HCT116 (cell line): ENCODE data around the gene SLC6A7. TPM values are rescaled to one million over a fixed set of nuclear protein-coding genes. Genes with fewer than 3 reads are reported as not detected.

Source experiments
- ATAC-seq: fragments of 200-7000 bp; cut with Tn5 transposase; 2 replicates; pipeline ENCODE4 v1.9.1; 2020; ENCODE audit warnings: mild to moderate bottlenecking, moderate library complexity
- BruUV-seq: library from RNA; stranded (reverse); fragments of 400-500 nt; replicated peaks from 2 replicates; lab custom pipeline; 2021; lab: Mats Ljungman, UMichigan
- CTCF ChIA-PET: fragments of 300-600 bp; sonication (Branson Sonifier 250); formaldehyde crosslinking; loops from one replicate; lab custom pipeline; 2021; ENCODE audit warnings: antibody characterized with exemption; lab: Charles Lee
- POLR2A ChIA-PET: fragments of 300-600, 350-600 bp; sonication (Branson Sonifier 250); formaldehyde crosslinking; loops from one replicate; lab custom pipeline; 2021; ENCODE audit warnings: antibody characterized with exemption; lab: Charles Lee
- RAD21 ChIA-PET, 2 experiments: fragments of 300-600 bp; sonication (Branson Sonifier 250); formaldehyde crosslinking; loops; one replicate each; lab custom pipeline; 2023; ENCODE audit warnings: low total read pairs in 2 of 2; ENCODE audit not compliant: uncharacterized antibody in 2 of 2, unreplicated experiment in 2 of 2, low non-redundant PET in 1 of 2; lab: Charles Lee
- DNase-seq: peaks from one replicate; pipeline ENCODE4 v3.0.0-alpha.2; 2010; ENCODE audit warnings: low read depth, low spot score
- H2AFZ ChIP-seq: fragments of 200-600 bp; shearing (Covaris generic), sonication (generic); 2 replicates; pipeline ENCODE4 v1.6.1; 2017; ENCODE audit warnings: low read depth, mixed run types, mixed read lengths, antibody characterized with exemption, low read length; ENCODE audit not compliant: poor library complexity, severe bottlenecking
- H3K27ac ChIP-seq: 2 replicates; pipeline ENCODE4 v1.5.1; 2012; ENCODE audit warnings: low read depth, low read length
- H3K27me3 ChIP-seq: fragments of 200-600 bp; sonication (generic); 2 replicates; pipeline ENCODE4 v1.6.1; 2016; ENCODE audit warnings: mixed run types, low read length, mixed read lengths; ENCODE audit not compliant: insufficient read depth
- H3K36me3 ChIP-seq, 2 experiments: fragments of 200-500 bp in 1 of 2; fragments of 200-600 bp in 1 of 2; sonication (Bioruptor generic) in 1 of 2; sonication (generic) in 1 of 2; 2 replicates each; pipeline versions ENCODE4 v1.5.1 to v1.6.1; 2014 to 2016; ENCODE audit warnings: low read length in 2 of 2, inconsistent platforms in 1 of 2, mixed read lengths in 1 of 2, mixed run types in 1 of 2; ENCODE audit not compliant: insufficient read depth in 2 of 2, control insufficient read depth in 1 of 2
- H3K4me1 ChIP-seq, 2 experiments: fragments of 200-600 bp in 1 of 2; sonication (generic) in 1 of 2; 2 replicates each; pipeline versions ENCODE4 v1.5.1 to v1.6.1; 2012 to 2017; ENCODE audit warnings: low read length in 2 of 2, inconsistent platforms in 1 of 2, mild to moderate bottlenecking in 1 of 2, mixed read lengths in 1 of 2, mixed run types in 1 of 2, moderate library complexity in 1 of 2; ENCODE audit not compliant: insufficient read depth in 2 of 2, control insufficient read depth in 1 of 2
- H3K4me2 ChIP-seq: fragments of 200-600 bp; sonication (generic); 2 replicates; pipeline ENCODE4 v1.6.1; 2017; ENCODE audit warnings: mixed run types, low read length, mixed read lengths
- H3K4me3 ChIP-seq, 2 experiments: fragments of 200-600 bp in 1 of 2; sonication (generic) in 1 of 2; replicated peaks in 1 of 2; 2 replicates each; pipeline ENCODE4 v1.5.1; 2011 to 2016; ENCODE audit warnings: low read length in 2 of 2, control low read depth in 1 of 2, low read depth in 1 of 2, mild to moderate bottlenecking in 1 of 2, mixed read lengths in 1 of 2, mixed run types in 1 of 2
- H3K79me2 ChIP-seq: fragments of 200-600 bp; sonication (generic); 2 replicates; pipeline ENCODE4 v1.6.1; 2017; ENCODE audit warnings: mild to moderate bottlenecking, mixed run types, low read length, moderate library complexity, mixed read lengths; ENCODE audit not compliant: insufficient read depth
- H3K9ac ChIP-seq: fragments of 200-600 bp; sonication (generic); 2 replicates; pipeline ENCODE4 v1.6.1; 2016; ENCODE audit warnings: low read length, mixed read lengths
- H3K9me2 ChIP-seq: fragments of 200-600 bp; sonication (generic), shearing (Covaris generic); 2 replicates; pipeline ENCODE4 v1.6.1; 2017; ENCODE audit warnings: mixed run types, mild to moderate bottlenecking, moderate library complexity; ENCODE audit not compliant: insufficient read depth
- H3K9me3 ChIP-seq, 2 experiments: fragments of 200-500 bp in 1 of 2; fragments of 200-600 bp in 1 of 2; sonication (Bioruptor generic) in 1 of 2; sonication (generic) in 1 of 2; 2 replicates each; pipeline ENCODE4 v1.6.1; 2014 to 2017; ENCODE audit warnings: low read length in 2 of 2, mixed read lengths in 2 of 2, inconsistent platforms in 1 of 2, low read depth in 1 of 2, mild to moderate bottlenecking in 1 of 2, mixed run types in 1 of 2, moderate library complexity in 1 of 2; ENCODE audit not compliant: control insufficient read depth in 1 of 2, insufficient read depth in 1 of 2
- H4K20me1 ChIP-seq: fragments of 200-600 bp; sonication (generic), shearing (Covaris generic); 2 replicates; pipeline ENCODE4 v1.6.1; 2017; ENCODE audit warnings: mixed run types, mild to moderate bottlenecking, moderate library complexity; ENCODE audit not compliant: insufficient read depth
- CBX3 ChIP-seq: IDR thresholded peaks from 2 replicates; pipeline ENCODE4 v1.6.1; 2012; ENCODE audit warnings: low read depth
- CTCF ChIP-seq, 3 experiments: fragments of 200-600 bp in 1 of 3; sonication (generic) in 1 of 3; IDR thresholded peaks in 2 of 3; conservative IDR thresholded peaks in 1 of 3; 2 replicates each; pipeline ENCODE4 v1.5.1; 2012 to 2017; ENCODE audit warnings: low read depth in 2 of 3, low read length in 2 of 3, antibody characterized with exemption in 1 of 3, borderline replicate concordance in 1 of 3, control low read depth in 1 of 3, mild to moderate bottlenecking in 1 of 3, mixed read lengths in 1 of 3, mixed run types in 1 of 3, moderate library complexity in 1 of 3; ENCODE audit not compliant: insufficient read depth in 1 of 3
- EGR1 ChIP-seq: IDR thresholded peaks from 2 replicates; pipeline ENCODE4 v1.6.1; 2012; ENCODE audit warnings: low read depth
- MAX ChIP-seq: IDR thresholded peaks from 2 replicates; pipeline ENCODE4 v1.6.1; 2012
- POLR2A ChIP-seq: IDR thresholded peaks from 2 replicates; pipeline ENCODE4 v1.7.0; 2011; ENCODE audit warnings: borderline replicate concordance; ENCODE audit not compliant: insufficient read depth, insufficient read length; ENCODE audit errors: extremely low read depth
- RAD21 ChIP-seq: IDR thresholded peaks from 2 replicates; pipeline ENCODE4 v1.6.1; 2012; ENCODE audit warnings: low read depth, mild to moderate bottlenecking
- SIN3A ChIP-seq: IDR thresholded peaks from 2 replicates; pipeline ENCODE4 v1.6.1; 2012; ENCODE audit warnings: low read depth
- SRF ChIP-seq: IDR thresholded peaks from 2 replicates; pipeline ENCODE4 v1.6.1; 2012; ENCODE audit warnings: low read depth
- TCF7L2 ChIP-seq: IDR thresholded peaks from 2 replicates; pipeline ENCODE4 v1.7.0; 2011; ENCODE audit warnings: borderline replicate concordance, inconsistent platforms; ENCODE audit not compliant: insufficient read depth, insufficient read length; ENCODE audit errors: extremely low read depth
- ZBTB33 ChIP-seq: IDR thresholded peaks from 2 replicates; pipeline ENCODE4 v1.6.1; 2011; ENCODE audit warnings: mild to moderate bottlenecking, low read length, moderate library complexity; ENCODE audit not compliant: insufficient replicate concordance; ENCODE audit errors: extremely low read depth
- ZFX ChIP-seq: fragments of 450-650 bp; IDR thresholded peaks from 2 replicates; pipeline ENCODE4 v1.6.1; 2017
- ZNF274 ChIP-seq: fragments of 200-500 bp; sonication (Bioruptor generic); IDR thresholded peaks from 2 replicates; pipeline ENCODE4 v1.6.1; 2014; ENCODE audit warnings: mild to moderate bottlenecking, low read depth, low read length, inconsistent platforms
- intact Hi-C: fragments of 100-400 bp; cut with micrococcal nuclease; formaldehyde crosslinking; loops from 2 replicates; pipeline ENCODE4 v1.10.0; 2022
- total RNA-seq: library from RNA; stranded (reverse); gene quantifications from one replicate; pipeline ENCODE4 v1.2.1, GENCODE V29; 2021; ENCODE audit not compliant: unreplicated experiment

Gene SLC6A7
- total RNA-seq, 1 experiment from 2014 or later: not detected

GRCh38 chr5:150246429-150246828 lies 56.6 kb downstream of the SLC6A7 start:
- TF ChIP-seq EGR1 (no peak), CBX3 (no peak), ZNF274 (no peak), SIN3A (no peak), POLR2A (no peak), ZBTB33 (no peak), MAX (no peak), SRF (no peak), ZFX (no peak), RAD21 (no peak), CTCF (IDR thresholded peaks at IDR 0.05 in 2 of 3, conservative IDR thresholded peaks at IDR 0.05 in 1 of 3; ENCODE audit: borderline replicate concordance in 1 of 3, insufficient read depth in 1 of 3, low read depth in 2 of 3, low read length in 2 of 3) (no peak), TCF7L2 (no peak)
- intact Hi-C loops: no loop called here
- no peak for DNase-seq

More at GRCh38 chr5:150246429-150246828, 56.6 kb downstream of the SLC6A7 start:
- H2AFZ ChIP-seq: no peak overlapping the region
- H3K79me2 ChIP-seq: no peaks in the 10 kb centered on the region
- POLR2A ChIA-PET: no interaction called here
- H3K4me2 ChIP-seq: no peak overlapping the region
- H4K20me1 ChIP-seq: no peaks in the 10 kb centered on the region
- H3K4me1 ChIP-seq: no peaks in the 10 kb centered on the region
- no peak overlapping the region for H3K27ac ChIP-seq
- no peaks in the 10 kb centered on the region for H3K9me2 ChIP-seq
- CTCF ChIA-PET: no interaction called here
- H3K9me3 ChIP-seq: no peaks in the 10 kb centered on the region
- no peak overlapping the region for H3K4me3 ChIP-seq
- ATAC-seq: no peak
- H3K9ac ChIP-seq: no peak overlapping the region
- no peaks in the 10 kb centered on the region for H3K36me3 ChIP-seq
- no TSS peak for BruUV-seq
- RAD21 ChIA-PET: no interaction called here
- H3K27me3 ChIP-seq: no peaks in the 10 kb centered on the region
